ENCODE measurements around the gene FRMD3. TPM values are rescaled to one million over a fixed set of nuclear protein-coding genes. Genes with fewer than 3 reads are reported as not detected.

The FRMD3 gene
- total RNA-seq, 1 donor from 2014 or later = 1.9 TPM

DNA sequence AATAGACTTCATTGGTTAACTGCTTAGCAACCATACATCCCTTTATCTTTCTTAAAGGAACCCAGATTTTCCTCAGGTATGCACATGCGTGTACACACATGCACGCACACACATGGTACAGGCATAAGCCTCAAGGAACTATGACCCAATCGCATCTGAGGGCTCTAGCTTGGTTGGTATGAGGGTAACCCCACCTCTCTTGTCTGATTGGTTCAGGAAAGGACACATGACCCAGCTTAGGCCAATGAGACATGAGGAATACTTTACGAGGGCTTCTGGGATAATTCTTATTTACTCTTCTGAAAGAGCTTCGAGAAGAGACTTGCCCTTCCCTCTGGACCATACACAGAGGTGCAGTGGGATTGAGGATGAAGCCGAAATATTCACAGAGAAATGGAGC lies 141.9 kb downstream of the FRMD3 start:
- no peaks in the 10 kb centered on the region for H3K9me3 ChIP-seq (ENCODE audit: low read depth)
- Mint-ChIP-seq H3K9me3 (peaks cover 2% of the 10 kb centered on the region), H3K27me3 (ENCODE audit: insufficient read depth, low read depth) (peaks cover 3% of the 10 kb centered on the region), H3K4me1 (peaks cover 3% of the 10 kb centered on the region), H3K27ac (no peak overlapping the region), H3K36me3 (no peaks in the 10 kb centered on the region), H3K4me3 (no peak overlapping the region)
- no peaks in the 10 kb centered on the region for H3K27me3 ChIP-seq
- no peak overlapping the region for H3K27ac ChIP-seq
- no peaks in the 10 kb centered on the region for H3K4me1 ChIP-seq
- no peaks in the 10 kb centered on the region for H3K79me2 ChIP-seq (ENCODE audit: low read depth)
- no peaks in the 10 kb centered on the region for H4K20me1 ChIP-seq (ENCODE audit: low read depth)
- no peaks in the 10 kb centered on the region for H3K36me3 ChIP-seq
- no peak overlapping the region for H3K4me3 ChIP-seq
- no peak for DNase-seq (ENCODE audit: low spot score)
- no peak overlapping the region for H3K9ac ChIP-seq
- H2AFZ ChIP-seq (replicated peaks) = no peak overlapping the region
- TF ChIP-seq, protein P1, sequence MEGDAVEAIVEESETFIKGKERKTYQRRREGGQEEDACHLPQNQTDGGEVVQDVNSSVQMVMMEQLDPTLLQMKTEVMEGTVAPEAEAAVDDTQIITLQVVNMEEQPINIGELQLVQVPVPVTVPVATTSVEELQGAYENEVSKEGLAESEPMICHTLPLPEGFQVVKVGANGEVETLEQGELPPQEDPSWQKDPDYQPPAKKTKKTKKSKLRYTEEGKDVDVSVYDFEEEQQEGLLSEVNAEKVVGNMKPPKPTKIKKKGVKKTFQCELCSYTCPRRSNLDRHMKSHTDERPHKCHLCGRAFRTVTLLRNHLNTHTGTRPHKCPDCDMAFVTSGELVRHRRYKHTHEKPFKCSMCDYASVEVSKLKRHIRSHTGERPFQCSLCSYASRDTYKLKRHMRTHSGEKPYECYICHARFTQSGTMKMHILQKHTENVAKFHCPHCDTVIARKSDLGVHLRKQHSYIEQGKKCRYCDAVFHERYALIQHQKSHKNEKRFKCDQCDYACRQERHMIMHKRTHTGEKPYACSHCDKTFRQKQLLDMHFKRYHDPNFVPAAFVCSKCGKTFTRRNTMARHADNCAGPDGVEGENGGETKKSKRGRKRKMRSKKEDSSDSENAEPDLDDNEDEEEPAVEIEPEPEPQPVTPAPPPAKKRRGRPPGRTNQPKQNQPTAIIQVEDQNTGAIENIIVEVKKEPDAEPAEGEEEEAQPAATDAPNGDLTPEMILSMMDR (IDR thresholded peaks at IDR 0.05) = no peak
- no peak for TF ChIP-seq EZH2phosphoT487 (IDR thresholded peaks at IDR 0.05)
- no peak for TF ChIP-seq EZH2 (IDR thresholded peaks at IDR 0.05)
- H3K4me2 ChIP-seq = no peak overlapping the region
- no peaks in the 10 kb centered on the region for H3F3A ChIP-seq (ENCODE audit: low read depth)

DNA sequence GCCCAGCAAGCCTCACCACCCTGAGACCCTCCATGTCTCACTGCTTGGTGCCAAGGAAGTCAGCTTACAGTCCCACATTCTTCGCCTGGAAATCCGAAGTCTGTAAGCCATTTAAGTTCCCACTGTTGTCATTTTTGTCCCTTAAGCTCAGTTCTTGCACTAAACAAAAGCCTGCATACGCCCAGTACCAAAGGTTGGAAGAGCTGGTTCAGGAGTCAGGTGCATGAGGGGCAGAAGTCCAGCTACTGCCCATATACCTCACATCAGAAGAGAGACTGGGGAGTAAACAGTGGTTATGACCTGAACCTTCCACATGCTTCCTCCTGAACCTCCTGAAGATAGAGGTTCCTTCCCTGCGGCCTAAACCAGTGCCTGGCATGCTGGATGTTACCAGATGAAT lies 146.0 kb downstream of the FRMD3 start:
- no peak overlapping the region for H3K4me3 Mint-ChIP-seq
- H3K36me3 Mint-ChIP-seq = no peaks in the 10 kb centered on the region
- Histone ChIP-seq H3K4me2 (no peak overlapping the region), H3K4me3 (no peak overlapping the region), H3K27ac (no peak overlapping the region), H3K9ac (no peak overlapping the region), H3K4me1 (no peaks in the 10 kb centered on the region), H3K36me3 (no peaks in the 10 kb centered on the region), H2AFZ (replicated peaks) (no peak overlapping the region), H3K79me2 (ENCODE audit: low read depth) (no peaks in the 10 kb centered on the region), H3F3A (ENCODE audit: low read depth) (no peaks in the 10 kb centered on the region), H3K9me3 (ENCODE audit: low read depth) (no peaks in the 10 kb centered on the region), H3K27me3 (no peaks in the 10 kb centered on the region), H4K20me1 (ENCODE audit: low read depth) (no peaks in the 10 kb centered on the region)
- no peak for TF ChIP-seq EZH2 (IDR thresholded peaks at IDR 0.05)
- TF ChIP-seq, protein P1 (IDR thresholded peaks at IDR 0.05) = no peak
- TF ChIP-seq EZH2phosphoT487 (IDR thresholded peaks at IDR 0.05) = no peak
- no peaks in the 10 kb centered on the region for H3K9me3 Mint-ChIP-seq
- no peak for DNase-seq (ENCODE audit: low spot score)
- peaks cover 10% of the 10 kb centered on the region for H3K4me1 Mint-ChIP-seq
- no peak overlapping the region for H3K27ac Mint-ChIP-seq
- peaks cover 2% of the 10 kb centered on the region for H3K27me3 Mint-ChIP-seq (ENCODE audit: insufficient read depth, low read depth)

DNA sequence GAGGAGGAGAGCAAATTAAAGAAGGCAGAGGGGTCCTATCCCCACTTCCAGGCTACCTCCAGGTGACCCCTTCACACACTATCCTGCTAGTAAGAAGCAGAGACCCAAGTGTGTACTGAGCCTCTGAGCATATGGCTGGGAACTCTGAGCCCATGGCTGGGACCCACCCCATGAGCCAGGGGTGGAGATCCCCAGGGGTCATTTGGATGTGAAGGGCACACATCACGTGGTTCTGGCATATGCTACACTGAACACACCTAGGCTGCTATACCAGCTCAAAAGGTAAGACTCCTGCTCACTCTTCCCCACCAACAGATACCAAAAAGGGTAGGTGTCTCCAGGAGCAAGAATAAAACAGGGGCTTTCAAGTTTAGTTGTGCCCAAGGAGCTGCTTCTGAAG lies 149.9 kb downstream of the FRMD3 start:
- Histone ChIP-seq H3K36me3 (no peaks in the 10 kb centered on the region), H3K9ac (no peak overlapping the region), H3K4me1 (no peaks in the 10 kb centered on the region), H3K4me2 (no peak overlapping the region), H3K27ac (no peak overlapping the region), H3K79me2 (ENCODE audit: low read depth) (no peaks in the 10 kb centered on the region), H4K20me1 (ENCODE audit: low read depth) (no peaks in the 10 kb centered on the region), H3K27me3 (no peaks in the 10 kb centered on the region), H2AFZ (replicated peaks) (no peak overlapping the region), H3K9me3 (ENCODE audit: low read depth) (no peaks in the 10 kb centered on the region), H3K4me3 (no peak overlapping the region), H3F3A (ENCODE audit: low read depth) (no peaks in the 10 kb centered on the region)
- H3K36me3 Mint-ChIP-seq = no peaks in the 10 kb centered on the region
- H3K4me3 Mint-ChIP-seq = no peak overlapping the region
- peaks cover 2% of the 10 kb centered on the region for H3K27me3 Mint-ChIP-seq (ENCODE audit: insufficient read depth, low read depth)
- no peak for DNase-seq (ENCODE audit: low spot score)
- no peak overlapping the region for H3K27ac Mint-ChIP-seq
- H3K9me3 Mint-ChIP-seq = no peaks in the 10 kb centered on the region
- TF ChIP-seq EZH2phosphoT487 (IDR thresholded peaks at IDR 0.05) = no peak
- TF ChIP-seq EZH2 (IDR thresholded peaks at IDR 0.05) = no peak
- TF ChIP-seq, protein P1 (IDR thresholded peaks at IDR 0.05) = no peak
- peaks cover 10% of the 10 kb centered on the region for H3K4me1 Mint-ChIP-seq
